Astrocyte (in vitro differentiated cells and primary cell): Measurements from ENCODE around the gene JAK3. TPM values are rescaled to one million over a fixed set of nuclear protein-coding genes. Genes with fewer than 3 reads are reported as not detected.

Source experiments
- DNase-seq: peaks from one replicate; pipeline ENCODE4 v3.0.0-alpha.2; 2010; ENCODE audit warnings: low read depth
- FAIRE-seq: peaks from 2 replicates; lab custom pipeline; 2011; peaks lifted over from hg19 to GRCh38; lab: Jason Lieb, UNC
- H2AFZ ChIP-seq: 2 replicates; pipeline ENCODE4 v1.6.0; 2012; ENCODE audit warnings: low read depth, low read length, inconsistent platforms
- H3K27ac ChIP-seq: 2 replicates; pipeline ENCODE4 v1.5.1; 2011; ENCODE audit warnings: low read depth, low read length, inconsistent platforms
- H3K27me3 ChIP-seq: 2 replicates; pipeline ENCODE4 v1.6.0; 2011; ENCODE audit warnings: low read length, inconsistent platforms; ENCODE audit not compliant: insufficient read depth
- H3K36me3 ChIP-seq: 2 replicates; pipeline ENCODE4 v1.5.1; 2011; ENCODE audit warnings: low read length, inconsistent platforms; ENCODE audit not compliant: insufficient read depth
- H3K4me1 ChIP-seq: 2 replicates; pipeline ENCODE4 v1.5.1; 2011; ENCODE audit warnings: low read length, inconsistent platforms; ENCODE audit not compliant: insufficient read depth
- H3K4me2 ChIP-seq: 2 replicates; pipeline ENCODE4 v1.6.0; 2012; ENCODE audit warnings: low read length, inconsistent platforms
- H3K4me3 ChIP-seq: 2 replicates; pipeline ENCODE4 v1.5.1; 2011; ENCODE audit warnings: low read depth, mild to moderate bottlenecking, low read length, inconsistent platforms; ENCODE audit not compliant: insufficient read depth
- H3K79me2 ChIP-seq: 2 replicates; pipeline ENCODE4 v1.6.0; 2012; ENCODE audit warnings: mild to moderate bottlenecking, low read length, inconsistent platforms; ENCODE audit not compliant: insufficient read depth
- H3K9ac ChIP-seq: 2 replicates; pipeline ENCODE4 v1.6.0; 2012; ENCODE audit warnings: mild to moderate bottlenecking, low read length, inconsistent platforms
- H3K9me3 ChIP-seq: 2 replicates; pipeline ENCODE4 v1.5.1; 2012; ENCODE audit warnings: low read depth, mild to moderate bottlenecking, low read length, inconsistent platforms; ENCODE audit not compliant: insufficient read depth
- H4K20me1 ChIP-seq: 2 replicates; pipeline ENCODE4 v1.6.0; 2012; ENCODE audit warnings: low read length, inconsistent platforms; ENCODE audit not compliant: insufficient read depth
- H3K27ac Mint-ChIP-seq: one replicate; pipeline ENCODE4 v1.8.0; 2021; ENCODE audit warnings: mild to moderate bottlenecking, mixed read lengths; ENCODE audit not compliant: unreplicated experiment
- H3K27me3 Mint-ChIP-seq: one replicate; pipeline ENCODE4 v1.8.0; 2021; ENCODE audit warnings: low read depth, mixed read lengths; ENCODE audit not compliant: unreplicated experiment
- H3K36me3 Mint-ChIP-seq: one replicate; pipeline ENCODE4 v1.8.0; 2021; ENCODE audit warnings: low read depth, mixed read lengths; ENCODE audit not compliant: unreplicated experiment
- H3K4me1 Mint-ChIP-seq: one replicate; pipeline ENCODE4 v1.8.0; 2021; ENCODE audit warnings: low read depth, mixed read lengths; ENCODE audit not compliant: unreplicated experiment
- H3K4me3 Mint-ChIP-seq: one replicate; pipeline ENCODE4 v1.8.0; 2021; ENCODE audit warnings: mild to moderate bottlenecking, moderate library complexity, mixed read lengths; ENCODE audit not compliant: unreplicated experiment
- H3K9me3 Mint-ChIP-seq: one replicate; pipeline ENCODE4 v1.8.0; 2021; ENCODE audit warnings: mild to moderate bottlenecking, mixed read lengths; ENCODE audit not compliant: unreplicated experiment
- EZH2 ChIP-seq: IDR thresholded peaks from 2 replicates; pipeline ENCODE4 v1.6.1; 2012; ENCODE audit warnings: mild to moderate bottlenecking, low read length, inconsistent platforms; ENCODE audit not compliant: insufficient read depth
- total RNA-seq: library from RNA; stranded (reverse); gene quantifications from 2 replicates; pipeline ENCODE4 v1.2.1, GENCODE V29; 2021
- TF ChIP-seq, protein P1 (sequence below): IDR thresholded peaks from 2 replicates; pipeline ENCODE4 v1.5.1; 2011; ENCODE audit warnings: low read depth, mild to moderate bottlenecking, inconsistent platforms, low read length, moderate library complexity; ENCODE audit not compliant: insufficient read depth

Gene JAK3
- total RNA-seq, 1 donor from 2014 or later: 1.00 TPM

DNA sequence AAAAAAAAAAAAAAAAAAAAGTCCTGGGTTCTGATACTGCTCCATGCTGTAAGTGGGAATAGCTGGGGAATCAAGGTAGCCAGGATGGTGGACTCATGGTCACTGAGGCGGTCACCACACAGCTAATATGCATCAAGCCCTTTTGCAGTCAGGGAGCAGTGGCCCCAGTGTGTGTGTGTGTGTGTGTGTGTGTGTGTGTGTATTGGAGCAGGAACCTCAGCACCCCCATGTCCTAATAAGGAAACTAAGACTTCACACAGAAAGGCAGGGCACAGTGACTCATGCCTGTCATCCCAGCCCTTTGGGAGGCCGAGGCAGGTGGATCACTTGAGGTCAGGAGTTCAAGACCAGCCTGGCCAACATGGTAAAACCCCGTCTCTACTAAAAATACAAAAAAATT is 40.8 kb downstream of the JAK3 start:
- Mint-ChIP-seq H3K4me3 (no peak overlapping the region), H3K27ac (no peak overlapping the region), H3K36me3 (no peaks in the 10 kb centered on the region), H3K9me3 (no peaks in the 10 kb centered on the region), H3K4me1 (no peaks in the 10 kb centered on the region), H3K27me3 (peaks cover 29% of the 10 kb centered on the region)
- H3K27ac ChIP-seq: no peak overlapping the region
- H3K4me2 ChIP-seq: no peak overlapping the region
- no peaks in the 10 kb centered on the region for H3K27me3 ChIP-seq
- no peak overlapping the region for H3K9ac ChIP-seq
- H3K4me3 ChIP-seq: no peak overlapping the region
- DNase-seq (no peak), FAIRE-seq (no peak)
- H3K79me2 ChIP-seq: no peaks in the 10 kb centered on the region
- no peaks in the 10 kb centered on the region for H3K4me1 ChIP-seq
- H4K20me1 ChIP-seq: no peaks in the 10 kb centered on the region
- no peak overlapping the region for H2AFZ ChIP-seq
- no peaks in the 10 kb centered on the region for H3K9me3 ChIP-seq
- TF ChIP-seq EZH2: no peak
- TF ChIP-seq, protein P1, sequence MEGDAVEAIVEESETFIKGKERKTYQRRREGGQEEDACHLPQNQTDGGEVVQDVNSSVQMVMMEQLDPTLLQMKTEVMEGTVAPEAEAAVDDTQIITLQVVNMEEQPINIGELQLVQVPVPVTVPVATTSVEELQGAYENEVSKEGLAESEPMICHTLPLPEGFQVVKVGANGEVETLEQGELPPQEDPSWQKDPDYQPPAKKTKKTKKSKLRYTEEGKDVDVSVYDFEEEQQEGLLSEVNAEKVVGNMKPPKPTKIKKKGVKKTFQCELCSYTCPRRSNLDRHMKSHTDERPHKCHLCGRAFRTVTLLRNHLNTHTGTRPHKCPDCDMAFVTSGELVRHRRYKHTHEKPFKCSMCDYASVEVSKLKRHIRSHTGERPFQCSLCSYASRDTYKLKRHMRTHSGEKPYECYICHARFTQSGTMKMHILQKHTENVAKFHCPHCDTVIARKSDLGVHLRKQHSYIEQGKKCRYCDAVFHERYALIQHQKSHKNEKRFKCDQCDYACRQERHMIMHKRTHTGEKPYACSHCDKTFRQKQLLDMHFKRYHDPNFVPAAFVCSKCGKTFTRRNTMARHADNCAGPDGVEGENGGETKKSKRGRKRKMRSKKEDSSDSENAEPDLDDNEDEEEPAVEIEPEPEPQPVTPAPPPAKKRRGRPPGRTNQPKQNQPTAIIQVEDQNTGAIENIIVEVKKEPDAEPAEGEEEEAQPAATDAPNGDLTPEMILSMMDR: no peak
- no peaks in the 10 kb centered on the region for H3K36me3 ChIP-seq

DNA sequence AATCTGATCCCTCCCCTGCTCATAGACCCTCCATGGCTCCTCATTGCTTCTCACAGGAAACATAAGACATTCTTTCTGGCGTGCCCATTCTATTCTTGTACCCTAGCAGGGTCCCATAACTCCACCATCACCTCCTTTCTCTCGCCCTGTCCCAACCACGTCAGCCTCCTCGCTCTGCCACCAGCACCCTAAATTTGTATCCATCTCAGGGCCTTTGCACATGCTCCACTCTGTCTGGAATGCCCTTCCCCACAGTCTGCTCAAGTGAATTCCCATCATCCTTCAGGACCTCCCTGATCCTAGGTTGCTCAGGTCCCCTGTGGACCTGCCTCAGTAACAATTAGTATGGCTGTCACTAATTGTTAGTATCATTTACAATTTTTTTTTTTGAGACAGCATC is 42.4 kb downstream of the JAK3 start:
- H3K9me3 ChIP-seq: no peaks in the 10 kb centered on the region
- Mint-ChIP-seq H3K9me3 (no peaks in the 10 kb centered on the region), H3K4me3 (no peak overlapping the region), H3K27me3 (peaks cover 23% of the 10 kb centered on the region), H3K4me1 (no peaks in the 10 kb centered on the region), H3K27ac (no peak overlapping the region), H3K36me3 (no peaks in the 10 kb centered on the region)
- H2AFZ ChIP-seq: no peak overlapping the region
- no peak overlapping the region for H3K9ac ChIP-seq
- DNase-seq (no peak), FAIRE-seq (no peak)
- H3K36me3 ChIP-seq: no peaks in the 10 kb centered on the region
- no peaks in the 10 kb centered on the region for H3K79me2 ChIP-seq
- H3K4me3 ChIP-seq: no peak overlapping the region
- H3K27me3 ChIP-seq: no peaks in the 10 kb centered on the region
- no peak for TF ChIP-seq EZH2
- TF ChIP-seq, protein P1: no peak
- no peak overlapping the region for H3K4me2 ChIP-seq
- no peaks in the 10 kb centered on the region for H4K20me1 ChIP-seq
- H3K4me1 ChIP-seq: no peaks in the 10 kb centered on the region
- no peak overlapping the region for H3K27ac ChIP-seq

DNA sequence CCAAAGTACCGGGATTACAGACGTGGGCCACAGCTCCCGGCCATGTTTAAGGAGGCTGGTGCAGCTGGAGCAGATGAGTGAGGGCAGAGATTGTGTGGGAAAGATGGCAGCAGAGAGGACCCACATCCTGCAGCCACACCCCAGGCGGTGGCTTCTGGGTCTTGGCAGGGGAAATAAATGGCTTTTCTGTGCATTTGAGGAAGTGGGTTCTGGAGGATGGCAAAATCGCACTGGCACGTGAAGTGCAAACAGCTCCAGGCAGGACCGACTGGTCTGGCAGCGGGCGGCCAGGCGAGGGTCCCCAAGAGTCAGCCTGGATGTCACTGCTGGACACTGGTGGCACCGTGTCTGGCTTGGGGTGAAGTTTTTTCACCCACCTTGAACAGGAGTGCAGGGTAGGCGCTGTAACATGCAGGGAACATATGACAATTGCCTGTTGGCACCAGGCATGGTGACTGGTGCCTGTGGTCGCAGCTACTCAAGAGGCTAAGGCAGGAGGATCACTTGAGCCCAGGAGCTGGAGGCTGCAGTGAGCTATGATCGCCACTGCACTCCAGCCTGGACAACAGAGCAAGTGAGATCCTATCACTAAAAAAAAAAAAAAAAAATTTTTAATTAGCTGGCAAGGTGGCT is 44.4 kb downstream of the JAK3 start:
- H3K9me3 Mint-ChIP-seq: no peaks in the 10 kb centered on the region
- no peak overlapping the region for H3K4me2 ChIP-seq
- H3K4me3 ChIP-seq: no peak overlapping the region
- H4K20me1 ChIP-seq: no peaks in the 10 kb centered on the region
- no peak overlapping the region for H3K4me3 Mint-ChIP-seq
- no peaks in the 10 kb centered on the region for H3K36me3 Mint-ChIP-seq
- FAIRE-seq: no peak
- H3K36me3 ChIP-seq: no peaks in the 10 kb centered on the region
- H3K27ac Mint-ChIP-seq: no peak overlapping the region
- no peak overlapping the region for H3K9ac ChIP-seq
- H3K9me3 ChIP-seq: no peaks in the 10 kb centered on the region
- no peak overlapping the region for H3K27ac ChIP-seq
- no peaks in the 10 kb centered on the region for H3K79me2 ChIP-seq
- no peak for DNase-seq
- peaks cover 28% of the 10 kb centered on the region for H3K27me3 Mint-ChIP-seq
- no peaks in the 10 kb centered on the region for H3K4me1 Mint-ChIP-seq
- no peak for TF ChIP-seq EZH2
- TF ChIP-seq, protein P1: no peak
- H3K4me1 ChIP-seq: no peaks in the 10 kb centered on the region
- H2AFZ ChIP-seq: no peak overlapping the region
- no peaks in the 10 kb centered on the region for H3K27me3 ChIP-seq
